ENCODE results near the gene SYNE1. TPM values are rescaled to one million over a fixed set of nuclear protein-coding genes. Genes with fewer than 3 reads are reported as not detected.
"Not testable (repeated sequence)": the region's sequence is repeated elsewhere in the genome, so short reads cannot be mapped to it uniquely, and the experiment has no call there.

Gene SYNE1
- total RNA-seq, 1 donor = 101 TPM

DNA sequence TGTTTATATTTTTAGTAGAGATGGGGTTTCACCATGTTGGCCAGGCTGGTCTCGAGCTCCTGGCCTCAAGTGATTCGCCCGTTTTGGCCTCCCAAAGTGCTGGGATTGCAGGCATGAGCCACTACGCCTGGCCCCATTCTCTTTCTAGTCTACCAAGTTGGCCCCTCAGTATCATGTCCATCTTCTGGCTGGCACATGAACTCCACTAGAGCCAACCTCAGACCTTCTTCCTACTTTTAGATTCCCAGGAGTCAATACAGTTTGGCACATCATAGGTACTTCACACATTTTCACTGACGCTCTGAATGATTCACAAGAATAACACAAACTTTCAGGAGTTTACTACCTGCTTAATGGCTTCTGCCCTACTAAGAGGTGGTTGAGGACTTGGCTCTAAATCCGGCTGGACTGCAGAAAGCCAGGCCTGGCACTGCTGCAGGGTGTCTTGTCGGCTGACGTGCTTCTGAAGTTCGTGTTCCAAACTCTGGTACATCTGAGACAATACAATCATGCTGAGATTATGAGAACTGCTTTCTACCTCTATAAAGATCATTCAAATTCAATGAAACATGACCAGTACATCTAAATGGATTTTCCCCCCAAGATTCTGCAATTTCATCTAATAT lies 293.3 kb downstream of the SYNE1 start:
- no peak for TF ChIP-seq CTCF (IDR thresholded peaks at IDR 0.05; ENCODE audit: insufficient read depth, low read depth, low read length)
- no peak for DNase-seq (ENCODE audit: low read depth)
- H3K4me3 ChIP-seq (ENCODE audit: low read depth, low read length) = no peak overlapping the region

GRCh38 chr6:152341596-152341995 lies 295.6 kb downstream of the SYNE1 start:
- no peak for TF ChIP-seq CTCF (IDR thresholded peaks at IDR 0.05; ENCODE audit: insufficient read depth, low read depth, low read length)
- DNase-seq (ENCODE audit: low read depth) = no peak
- H3K4me3 ChIP-seq (ENCODE audit: low read depth, low read length) = no peak overlapping the region

- H3K4me3 ChIP-seq (ENCODE audit: low read depth, low read length) = no peak overlapping the region
- DNase-seq (ENCODE audit: low read depth) = peak; percentile 49
- peak; percentile 97 for TF ChIP-seq CTCF (IDR thresholded peaks at IDR 0.05; ENCODE audit: insufficient read depth, low read depth, low read length)
Measured at GRCh38 chr6:152338335-152339125, 298.6 kb downstream of the SYNE1 start.

DNA sequence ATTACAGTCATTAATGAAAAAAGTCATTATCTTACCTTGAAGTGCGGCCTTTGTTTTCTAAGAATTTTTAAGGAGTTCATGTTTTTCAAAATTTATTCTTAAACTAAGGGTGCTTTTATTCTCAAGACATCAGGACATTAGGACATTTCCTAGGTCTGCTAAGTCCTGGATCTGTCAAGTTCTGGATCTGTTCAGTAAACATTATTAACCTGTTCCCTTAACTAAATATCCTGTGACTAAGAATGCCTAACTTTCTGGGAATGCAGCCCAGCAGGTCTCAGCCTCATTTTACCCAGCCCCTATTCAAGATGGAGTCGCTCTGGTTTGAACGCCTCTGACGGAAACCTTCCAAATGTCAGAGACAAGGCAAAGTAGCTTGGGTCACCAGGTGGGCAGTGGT lies 302.6 kb downstream of the SYNE1 start:
- DNase-seq (ENCODE audit: low read depth) = no peak
- H3K4me3 ChIP-seq (ENCODE audit: low read depth, low read length) = no peak overlapping the region
- TF ChIP-seq CTCF (IDR thresholded peaks at IDR 0.05; ENCODE audit: insufficient read depth, low read depth, low read length) = no peak

GRCh38 chr6:152330961-152331360 lies 306.2 kb downstream of the SYNE1 start:
- no peak overlapping the region for H3K4me3 ChIP-seq (ENCODE audit: low read depth, low read length)
- TF ChIP-seq CTCF (IDR thresholded peaks at IDR 0.05; ENCODE audit: insufficient read depth, low read depth, low read length) = no peak
- DNase-seq (ENCODE audit: low read depth) = no peak

- no peak for DNase-seq (ENCODE audit: low read depth)
- H3K4me3 ChIP-seq (ENCODE audit: low read depth, low read length) = no peak overlapping the region
- no peak for TF ChIP-seq CTCF (IDR thresholded peaks at IDR 0.05; ENCODE audit: insufficient read depth, low read depth, low read length)
Measured at GRCh38 chr6:152329638-152330448, 307.3 kb downstream of the SYNE1 start.

GRCh38 chr6:152328200-152328599 lies 309.0 kb downstream of the SYNE1 start:
- not testable (repeated sequence) for DNase-seq (ENCODE audit: low read depth); H3K4me3 ChIP-seq (ENCODE audit: low read depth, low read length)

All from fibroblast of villous mesenchyme (primary cell).